NCI-H2029 (cell line): ENCODE measurements around the gene PLPPR3.

ENCODE experiments used
- DNase-seq: peaks from one replicate; lab custom pipeline; 2025; lab: John Stamatoyannopoulos, UW

The PLPPR3 gene

GRCh38 chr19:810077-810855, 11.5 kb downstream of the PLPPR3 start:
- DNase-seq, result no peak

GRCh38 chr19:808423-808775, 13.4 kb downstream of the PLPPR3 start:
- no peak for DNase-seq

- no peak for DNase-seq
Observed at GRCh38 chr19:807627-808422, 13.9 kb downstream of the PLPPR3 start.

GRCh38 chr19:806815-807421, 14.8 kb downstream of the PLPPR3 start:
- no peak for DNase-seq

GRCh38 chr19:805600-806550, 15.9 kb downstream of the PLPPR3 start:
- no peak for DNase-seq

GRCh38 chr19:805166-805551, 16.6 kb downstream of the PLPPR3 start:
- no peak for DNase-seq

GRCh38 chr19:804419-805165, 17.2 kb downstream of the PLPPR3 start:
- no peak for DNase-seq

GRCh38 chr19:803686-804418, 17.9 kb downstream of the PLPPR3 start:
- DNase-seq, result no peak

GRCh38 chr19:803099-803561, 18.6 kb downstream of the PLPPR3 start:
- no peak for DNase-seq

- peak; percentile 40 for DNase-seq
Observed at GRCh38 chr19:802498-803098, 19.2 kb downstream of the PLPPR3 start.

- no peak for DNase-seq
Observed at GRCh38 chr19:801861-802497, 19.8 kb downstream of the PLPPR3 start.

GRCh38 chr19:801030-801860, 20.5 kb downstream of the PLPPR3 start:
- peak; percentile 75 for DNase-seq

GRCh38 chr19:800360-801029, 21.3 kb downstream of the PLPPR3 start:
- no peak for DNase-seq

- no peak for DNase-seq
Observed at GRCh38 chr19:799076-799881, 22.5 kb downstream of the PLPPR3 start.

- no peak for DNase-seq
Observed at GRCh38 chr19:798415-799075, 23.2 kb downstream of the PLPPR3 start.
